K562 (cell line): ENCODE data around the gene IFNGR1. TPM values are rescaled to one million over a fixed set of nuclear protein-coding genes. Genes with fewer than 3 reads are reported as not detected.

Source experiments
- ATAC-seq: fragments of 200-7000 bp; cut with Tn5 transposase; 3 replicates; pipeline ENCODE4 v1.9.1; 2020; ENCODE audit warnings: moderate library complexity
- BruUV-seq: library from RNA; stranded (reverse); fragments of 400-500 nt; replicated peaks from 2 replicates; lab custom pipeline; 2021; lab: Mats Ljungman, UMichigan
- CTCF ChIA-PET: fragments of 300-600 bp; formaldehyde crosslinking; extraction: SDS; loops from one replicate; lab custom pipeline; 2021; ENCODE audit warnings: low intra/inter-chr PET ratio; lab: Yijun Ruan, JAX
- POLR2A ChIA-PET: fragments of 300-600, 350-650 bp; sonication (Branson Sonifier 250); formaldehyde crosslinking; extraction: SDS; loops from one replicate; lab custom pipeline; 2021; ENCODE audit warnings: antibody characterized with exemption, inconsistent platforms; lab: Yijun Ruan, JAX
- DNase-seq, 4 experiments: peaks; one replicate each; pipeline versions ENCODE4 v3.0.0 to v3.0.0-alpha.2; 2011 to 2018; ENCODE audit warnings: low spot score in 3 of 4, mixed read lengths in 3 of 4; ENCODE audit errors: extremely low read depth in 1 of 4
- FAIRE-seq: peaks from 2 replicates; lab custom pipeline; 2011; peaks lifted over from hg19 to GRCh38; lab: Jason Lieb, UNC
- H2AFZ ChIP-seq: 2 replicates; pipeline ENCODE4 v1.6.0; 2011; ENCODE audit warnings: low read depth, low read length, control low read depth, inconsistent platforms
- H3K27ac ChIP-seq: fragments of 200-600 bp; 3 replicates; pipeline ENCODE4 v1.8.0; 2011; ENCODE audit warnings: low read depth, mild to moderate bottlenecking, control low read depth, inconsistent platforms, low read length, moderate library complexity, mixed read lengths; ENCODE audit errors: extremely low read depth
- H3K27me3 ChIP-seq, 2 experiments: fragments of 300-600 bp in 1 of 2; 2 replicates in 1 of 2; 3 replicates in 1 of 2; pipeline versions ENCODE4 v1.6.0 to v1.8.0; 2011; ENCODE audit warnings: inconsistent platforms in 2 of 2, low read length in 2 of 2, mild to moderate bottlenecking in 1 of 2, mixed read lengths in 1 of 2, moderate library complexity in 1 of 2; ENCODE audit not compliant: control insufficient read depth in 2 of 2, insufficient read depth in 2 of 2
- H3K36me3 ChIP-seq: fragments of 300-600 bp; 3 replicates; pipeline ENCODE4 v1.8.0; 2011; ENCODE audit warnings: mild to moderate bottlenecking, low read length, inconsistent platforms; ENCODE audit not compliant: control insufficient read depth, insufficient read depth
- H3K4me1 ChIP-seq, 2 experiments: fragments of 200-600 bp in 1 of 2; replicated peaks in 1 of 2; 2 replicates in 1 of 2; 3 replicates in 1 of 2; pipeline versions ENCODE4 v1.5.1 to v1.8.0; 2011; ENCODE audit warnings: inconsistent platforms in 2 of 2, low read length in 2 of 2, mild to moderate bottlenecking in 1 of 2, mixed read lengths in 1 of 2, moderate library complexity in 1 of 2; ENCODE audit not compliant: control insufficient read depth in 2 of 2, insufficient read depth in 2 of 2
- H3K4me2 ChIP-seq: 2 replicates; pipeline ENCODE4 v1.6.1; 2011; ENCODE audit warnings: low read length, control low read depth, inconsistent platforms, mixed read lengths; ENCODE audit not compliant: insufficient read depth
- H3K4me3 ChIP-seq: fragments of 200-600 bp; sonication (generic), shearing (Covaris generic); 2 replicates; pipeline ENCODE4 v1.5.1; 2016; ENCODE audit warnings: control low read depth, inconsistent platforms
- H3K79me2 ChIP-seq: fragments of 200-600 bp; 3 replicates; pipeline ENCODE4 v1.8.0; 2011; ENCODE audit warnings: low read length, inconsistent platforms; ENCODE audit not compliant: control insufficient read depth, insufficient read depth
- H3K9ac ChIP-seq, 2 experiments: 2 replicates each; pipeline versions ENCODE4 v1.6.0 to v1.6.1; 2011; ENCODE audit warnings: low read depth in 2 of 2, low read length in 2 of 2, control low read depth in 1 of 2, inconsistent platforms in 1 of 2, mild to moderate bottlenecking in 1 of 2, mixed read lengths in 1 of 2; ENCODE audit not compliant: insufficient read depth in 1 of 2
- H3K9me1 ChIP-seq: one replicate; pipeline ENCODE4 v1.6.0; 2011; ENCODE audit warnings: inconsistent platforms, mild to moderate bottlenecking, low read length, moderate library complexity; ENCODE audit not compliant: control insufficient read depth, insufficient read depth
- H3K9me3 ChIP-seq: replicated peaks from 2 replicates; pipeline ENCODE4 v1.5.1; 2011; ENCODE audit warnings: low read depth, low read length, inconsistent platforms; ENCODE audit not compliant: control insufficient read depth, insufficient read depth
- H4K20me1 ChIP-seq: replicated peaks from 2 replicates; pipeline ENCODE4 v1.6.1; 2011; ENCODE audit warnings: low read length, inconsistent platforms, mixed read lengths; ENCODE audit not compliant: control insufficient read depth, insufficient read depth
- E2F1 ChIP-seq: sonication (generic); formaldehyde crosslinking; IDR thresholded peaks from 2 replicates; pipeline ENCODE4 v1.8.1; 2023; ENCODE audit warnings: mild to moderate bottlenecking, missing genetic modification reagents, moderate library complexity
- ELF4 ChIP-seq: fragments of 450-650 bp; formaldehyde crosslinking; IDR thresholded peaks from 2 replicates; pipeline ENCODE4 v1.4.0; 2022; ENCODE audit warnings: missing genetic modification characterization
- NFIC ChIP-seq: fragments of 450-650 bp; IDR thresholded peaks from 2 replicates; pipeline ENCODE4 v1.6.1; 2017; ENCODE audit warnings: mild to moderate bottlenecking, inconsistent platforms
- WGBS: fragments of 100-300 bp; shearing (Covaris generic); methylation state at CpG from one replicate; pipeline ENCODE4 v1.1.6; 2016; ENCODE audit warnings: low coverage, mixed read lengths; ENCODE audit not compliant: insufficient coverage; ENCODE audit errors: missing lambda C conversion rate; 5-methylcytosine and 5-hydroxymethylcytosine counted together
- in situ Hi-C: fragments of 300-500 bp; cut with MboI; formaldehyde crosslinking; loops from 4 replicates; pipeline ENCODE4 v1.15.0; 2018; ENCODE audit warnings: inconsistent platforms, mixed read lengths
- intact Hi-C: fragments of 100-400 bp; cut with micrococcal nuclease; formaldehyde crosslinking; loops from 2 replicates; pipeline ENCODE4 v1.14.2; 2022
- polyA plus RNA-seq, 8 experiments: library from polyadenylated mRNA; depleted of rRNA in 4 of 8; stranded (reverse) in 5 of 8; unstranded in 3 of 8; fragments of >200 nt; fragmentation: Nextera tagmentation in 2 of 8; fragmentation: Illumina TruSeq in 1 of 8; extraction: Ambion mirVana in 2 of 8; extraction: Trizol in 1 of 8; gene quantifications; 2 replicates each; pipeline versions ENCODE4 v1.2.1 to v1.2.3, GENCODE V29; 2011 to 2014; ENCODE audit warnings: inconsistent platforms in 1 of 8, missing spikeins in 1 of 8
- total RNA-seq, 7 experiments: library from RNA; depleted of rRNA in 6 of 7; stranded (reverse); fragments of >200 nt in 6 of 7; fragmentation: Illumina TruSeq in 2 of 7; extraction: Trizol in 2 of 7; gene quantifications; 2 replicates each; pipeline versions ENCODE4 v1.2.1 to v1.2.3, GENCODE V29; 2011 to 2021; ENCODE audit warnings: low replicate concordance in 1 of 7

Gene IFNGR1
- total and polyA plus RNA-seq, 9 of the 15 experiments (the other 6 are each of a cell fraction or from before 2014, with no cell fraction given), result 14.7 to 47.0 (median 26.7) TPM

GRCh38 chr6:137265561-137266308 is 46.5 kb upstream of the IFNGR1 start:
- no TSS peak for BruUV-seq
- no peaks in the 10 kb centered on the region for H3K9me3 ChIP-seq
- H2AFZ ChIP-seq, result no peak overlapping the region
- intact Hi-C loops, result no loop called here
- H4K20me1 ChIP-seq, result no peaks in the 10 kb centered on the region
- ChIA-PET POLR2A (no interaction called here), CTCF (no interaction called here)
- ATAC-seq (no peak), FAIRE-seq (no peak)
- H3K27me3 ChIP-seq, result peaks cover 2 to 8% of the 10 kb centered on the region in 2 experiments; a peak in 1 of 5 replicates
- no peaks in the 10 kb centered on the region for H3K36me3 ChIP-seq
- WGBS, result 2% methylated on average over 7 of the region's 7 CpGs
- H3K9ac ChIP-seq, result no peak overlapping the region
- H3K4me1 ChIP-seq, result no peaks in the 10 kb centered on the region
- H3K27ac ChIP-seq, result no peak overlapping the region
- TF ChIP-seq E2F1 (CRISPR knock-in tag), result no peak
- TF ChIP-seq ELF4, result no peak
- TF ChIP-seq NFIC, result 0 out of 2 replicates have a peak, but pooled peaks have one; percentile 32
- TF ChIP-seq, all 486 proteins: peak for 1
- no peak overlapping the region for H3K4me3 ChIP-seq
- no peak overlapping the region for H3K4me2 ChIP-seq
- DNase-seq, result no peak
- no peaks in the 10 kb centered on the region for H3K79me2 ChIP-seq
- no peaks in the 10 kb centered on the region for H3K9me1 ChIP-seq
- in situ Hi-C loops, result no loop called here
